Liver (tissue), 9 donors: ENCODE results near the gene HIP1. TPM values are rescaled to one million over a fixed set of nuclear protein-coding genes. Genes with fewer than 3 reads are reported as not detected.
A peak's percentile ranks its signal among the peaks of the same experiment; 100 is the strongest.
"Not testable (repeated sequence)": the region's sequence is repeated elsewhere in the genome, so short reads cannot be mapped to it uniquely, and the experiment has no call there.

Experiments
- DNase-seq: peaks from one replicate; pipeline ENCODE4 v3.0.0-alpha.2; 2017; ENCODE audit warnings: low spot score
- H3K27ac ChIP-seq, 2 donors: one replicate each; pipeline ENCODE4 v1.7.0; 2013; ENCODE audit warnings: inconsistent platforms in 2 of 2, low read length in 2 of 2, control low read depth in 1 of 2, low read depth in 1 of 2, mild to moderate bottlenecking in 1 of 2
- H3K27me3 ChIP-seq, 4 donors: one replicate each; pipeline versions ENCODE4 v1.6.1 to v1.7.0; 2013; ENCODE audit warnings: low read length in 3 of 4, inconsistent platforms in 1 of 4, mild to moderate bottlenecking in 1 of 4, moderate library complexity in 1 of 4; ENCODE audit not compliant: control insufficient read depth in 4 of 4, insufficient read depth in 4 of 4
- H3K36me3 ChIP-seq, 4 donors: one replicate each; pipeline versions ENCODE4 v1.6.1 to v1.7.0; 2013; ENCODE audit warnings: low read length in 3 of 4, mild to moderate bottlenecking in 3 of 4, low read depth in 1 of 4, moderate library complexity in 1 of 4; ENCODE audit not compliant: control insufficient read depth in 4 of 4, insufficient read depth in 3 of 4
- H3K4me1 ChIP-seq, 4 donors: one replicate each; pipeline versions ENCODE4 v1.6.1 to v1.7.0; 2013; ENCODE audit warnings: low read length in 3 of 4, mild to moderate bottlenecking in 3 of 4, moderate library complexity in 1 of 4; ENCODE audit not compliant: control insufficient read depth in 4 of 4, insufficient read depth in 4 of 4
- H3K4me3 ChIP-seq, 3 donors: one replicate each; pipeline versions ENCODE4 v1.6.1 to v1.7.0; 2013; ENCODE audit warnings: low read length in 3 of 3, control low read depth in 1 of 3, low read depth in 1 of 3, mild to moderate bottlenecking in 1 of 3
- H3K9ac ChIP-seq, 2 donors: one replicate each; pipeline ENCODE4 v1.7.0; 2013; ENCODE audit warnings: low read length in 2 of 2, mild to moderate bottlenecking in 2 of 2, moderate library complexity in 2 of 2, control low read depth in 1 of 2, low read depth in 1 of 2
- H3K9me3 ChIP-seq, 4 donors: one replicate each; pipeline versions ENCODE4 v1.6.1 to v1.7.0; 2013; ENCODE audit warnings: low read length in 3 of 4; ENCODE audit not compliant: control insufficient read depth in 4 of 4
- EGR1 ChIP-seq, 2 donors: IDR thresholded peaks; 2 replicates each; pipeline ENCODE4 v1.6.1; 2016 to 2018; ENCODE audit warnings: antibody characterized with exemption in 2 of 2, low read depth in 2 of 2
- FOXA2 ChIP-seq: IDR thresholded peaks from 2 replicates; pipeline ENCODE4 v1.6.1; 2016; ENCODE audit warnings: antibody characterized with exemption
- GABPA ChIP-seq, 2 donors: IDR thresholded peaks in 1 of 2; conservative IDR thresholded peaks in 1 of 2; 2 replicates each; pipeline ENCODE4 v1.6.1; 2016; ENCODE audit warnings: antibody characterized with exemption in 2 of 2, mild to moderate bottlenecking in 1 of 2, moderate library complexity in 1 of 2
- HNF4A ChIP-seq, 2 donors: conservative IDR thresholded peaks; 2 replicates each; pipeline ENCODE4 v1.6.1; 2016; ENCODE audit warnings: antibody characterized with exemption in 2 of 2, mild to moderate bottlenecking in 2 of 2
- HNF4G ChIP-seq: IDR thresholded peaks from 2 replicates; pipeline ENCODE4 v1.6.1; 2016; ENCODE audit warnings: antibody characterized with exemption
- JUND ChIP-seq, 2 donors: IDR thresholded peaks; 2 replicates each; pipeline ENCODE4 v1.6.1; 2016; ENCODE audit warnings: antibody characterized with exemption in 2 of 2
- NR2F2 ChIP-seq: IDR thresholded peaks from 2 replicates; pipeline ENCODE4 v1.6.1; 2016; ENCODE audit warnings: antibody characterized with exemption
- RAD21 ChIP-seq, 2 donors: IDR thresholded peaks; 2 replicates each; pipeline ENCODE4 v1.6.1; 2016; ENCODE audit warnings: antibody characterized with exemption in 2 of 2, mild to moderate bottlenecking in 2 of 2
- RXRA ChIP-seq, 2 donors: IDR thresholded peaks; 2 replicates each; pipeline ENCODE4 v1.6.1; 2017 to 2018; ENCODE audit warnings: antibody characterized with exemption in 2 of 2, mild to moderate bottlenecking in 1 of 2
- SP1 ChIP-seq: IDR thresholded peaks from 2 replicates; pipeline ENCODE4 v1.6.1; 2018; ENCODE audit warnings: antibody characterized with exemption, mild to moderate bottlenecking
- TAF1 ChIP-seq: conservative IDR thresholded peaks from 2 replicates; pipeline ENCODE4 v1.6.1; 2016; ENCODE audit warnings: antibody characterized with exemption, mild to moderate bottlenecking
- YY1 ChIP-seq: IDR thresholded peaks from 2 replicates; pipeline ENCODE4 v1.6.1; 2016; ENCODE audit warnings: antibody characterized with exemption, mild to moderate bottlenecking
- WGBS: extraction: QIAGEN DNeasy Blood & Tissue Kit; methylation state at CpG from one replicate; pipeline ENCODE4 v1.1.7; 2013; 5-methylcytosine and 5-hydroxymethylcytosine counted together
- polyA plus RNA-seq, 2 donors: library from polyadenylated mRNA; stranded (reverse) in 1 of 2; unstranded in 1 of 2; fragments of 200-250 nt in 1 of 2; fragments of >200 nt in 1 of 2; fragmentation: Nextera tagmentation in 1 of 2; extraction: Ambion mirVana in 1 of 2; gene quantifications; one replicate each; pipeline versions ENCODE4 v1.2.1 to v1.2.3, GENCODE V29; 2013 to 2015
- total RNA-seq, 2 donors: library from RNA; depleted of rRNA; stranded (reverse); fragments of >200 nt; gene quantifications; one replicate each; pipeline ENCODE4 v1.2.3, GENCODE V29; 2014
- TF ChIP-seq, protein P1 (sequence below): IDR thresholded peaks from 2 replicates; pipeline ENCODE4 v1.6.1; 2016; ENCODE audit warnings: antibody characterized with exemption
- TF ChIP-seq, protein P2 (sequence below): IDR thresholded peaks from 2 replicates; pipeline ENCODE4 v1.6.1; 2016; ENCODE audit warnings: antibody characterized with exemption
- TF ChIP-seq, protein P3 (sequence below): IDR thresholded peaks from 2 replicates; pipeline ENCODE4 v1.6.1; 2016; ENCODE audit warnings: antibody characterized with exemption
- donor health status: healthy.
- donor health status: healthy.
- donor health status: healthy.
- donor health status: healthy.
- donor health status: healthy.

The HIP1 gene
- total and polyA plus RNA-seq, 4 donors = 3.8 to 13.6 (median 7.8) TPM

DNA sequence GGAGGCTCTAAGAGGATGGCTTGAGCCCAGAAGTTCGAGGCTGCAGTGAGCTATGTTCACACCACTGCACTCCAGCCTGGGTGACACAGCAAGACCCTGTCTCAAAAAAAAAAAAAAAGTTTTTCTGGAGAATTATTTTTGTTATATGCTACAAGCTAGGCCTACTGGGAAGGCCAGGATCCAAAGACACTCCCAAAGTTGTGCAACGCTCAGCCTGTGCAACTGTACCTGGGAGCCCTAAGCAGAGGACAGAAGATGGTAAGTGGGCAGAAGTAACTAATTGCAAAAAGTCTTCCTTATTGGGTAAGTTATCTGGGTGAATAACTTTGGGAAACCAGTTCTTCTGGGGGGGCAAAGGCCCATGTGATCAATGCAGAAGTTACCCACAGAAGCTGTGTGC is 17.3 kb downstream of the HIP1 start:
- DNase-seq = no peak
- Histone ChIP-seq H3K36me3 (no peaks in the 10 kb centered on the region), H3K27me3 (no peaks in the 10 kb centered on the region), H3K4me1 (no peaks in the 10 kb centered on the region), H3K27ac (no peak overlapping the region), H3K4me3 (no peak overlapping the region), H3K9ac (no peak overlapping the region), H3K9me3 (no peaks in the 10 kb centered on the region)
- WGBS = 90% methylated on average over 2 of the region's 2 CpGs
- no peak for TF ChIP-seq GABPA (IDR thresholded peaks at IDR 0.05 in 1 of 2, conservative IDR thresholded peaks at IDR 0.05 in 1 of 2)
- TF ChIP-seq, protein P1, sequence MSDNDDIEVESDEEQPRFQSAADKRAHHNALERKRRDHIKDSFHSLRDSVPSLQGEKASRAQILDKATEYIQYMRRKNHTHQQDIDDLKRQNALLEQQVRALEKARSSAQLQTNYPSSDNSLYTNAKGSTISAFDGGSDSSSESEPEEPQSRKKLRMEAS = no peak
- no peak for TF ChIP-seq JUND (IDR thresholded peaks at IDR 0.05)
- no peak for TF ChIP-seq FOXA2
- TF ChIP-seq SP1 = no peak
- no peak for TF ChIP-seq RAD21 (IDR thresholded peaks at IDR 0.05)
- no peak for TF ChIP-seq HNF4G
- no peak for TF ChIP-seq TAF1
- no peak for TF ChIP-seq EGR1 (IDR thresholded peaks at IDR 0.05; ENCODE audit: low read depth in 2 of 2)
- no peak for TF ChIP-seq YY1
- TF ChIP-seq, protein P2, sequence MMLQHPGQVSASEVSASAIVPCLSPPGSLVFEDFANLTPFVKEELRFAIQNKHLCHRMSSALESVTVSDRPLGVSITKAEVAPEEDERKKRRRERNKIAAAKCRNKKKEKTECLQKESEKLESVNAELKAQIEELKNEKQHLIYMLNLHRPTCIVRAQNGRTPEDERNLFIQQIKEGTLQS = no peak
- no peak for TF ChIP-seq NR2F2

DNA sequence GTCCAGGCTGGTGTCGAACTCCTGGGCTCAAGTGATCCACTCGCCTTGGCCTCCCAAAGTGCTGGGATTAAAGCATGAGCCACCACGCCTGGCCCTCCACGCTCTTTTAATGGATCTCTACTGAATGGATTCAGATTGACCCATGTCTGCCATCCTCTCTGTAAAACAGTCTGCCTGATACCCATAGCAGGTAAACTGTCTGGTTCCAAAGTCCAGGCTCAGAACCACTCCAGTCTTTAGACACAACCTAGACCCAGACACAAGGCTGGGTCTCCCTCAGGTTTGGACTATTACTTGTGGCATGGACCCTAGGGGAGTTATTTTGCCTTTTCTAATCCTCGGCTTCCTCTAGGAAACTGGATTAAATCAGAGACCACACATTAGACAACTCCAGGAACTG is 19.1 kb downstream of the HIP1 start:
- no peak for TF ChIP-seq NR2F2
- no peak for TF ChIP-seq RAD21 (IDR thresholded peaks at IDR 0.05)
- no peak for TF ChIP-seq GABPA (IDR thresholded peaks at IDR 0.05 in 1 of 2, conservative IDR thresholded peaks at IDR 0.05 in 1 of 2)
- TF ChIP-seq SP1 = no peak
- TF ChIP-seq RXRA (IDR thresholded peaks at IDR 0.05) = no peak
- no peak for TF ChIP-seq YY1
- peak; percentile 8 to 28 for TF ChIP-seq HNF4A (conservative IDR thresholded peaks at IDR 0.05)
- TF ChIP-seq, protein P1 = no peak
- WGBS = 96% methylated on average over 5 of the region's 5 CpGs
- H3K9me3 ChIP-seq = no peaks in the 10 kb centered on the region
- H3K36me3 ChIP-seq = no peaks in the 10 kb centered on the region
- no peak overlapping the region for H3K9ac ChIP-seq
- no peaks in the 10 kb centered on the region for H3K4me1 ChIP-seq
- no peak overlapping the region for H3K27ac ChIP-seq
- no peak for DNase-seq
- H3K27me3 ChIP-seq = no peaks in the 10 kb centered on the region
- no peak overlapping the region for H3K4me3 ChIP-seq

DNA sequence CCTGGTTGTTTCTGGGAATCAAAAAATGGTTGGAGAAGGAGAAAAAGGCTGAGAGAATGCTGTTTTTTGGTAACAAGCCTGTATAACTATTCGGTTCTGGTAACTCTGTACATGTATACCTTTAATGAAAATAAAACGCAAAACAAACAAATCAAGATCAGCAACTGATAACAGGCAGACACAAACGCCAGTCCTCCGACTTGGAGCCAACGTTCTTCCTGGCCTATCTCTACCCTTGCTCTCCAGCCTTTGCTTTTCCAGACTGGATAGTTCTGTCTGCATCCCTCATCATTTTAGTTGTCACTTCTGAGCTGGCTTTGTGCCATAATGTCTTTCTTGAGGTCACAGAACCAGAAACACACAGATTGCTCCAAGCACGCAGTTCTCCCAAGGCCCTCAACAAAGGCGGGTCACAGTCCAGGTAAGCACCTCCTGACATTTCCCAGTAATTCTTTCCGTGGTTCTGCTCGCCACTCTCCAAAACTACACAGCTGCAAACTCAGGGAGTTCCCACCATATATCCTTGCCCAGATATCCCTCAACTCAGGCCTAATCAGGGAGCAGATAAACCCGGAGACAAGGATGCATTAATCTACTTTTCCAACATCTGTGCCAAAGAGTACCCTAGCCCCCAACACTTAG is 20.2 kb downstream of the HIP1 start:
- no peak overlapping the region for H3K4me3 ChIP-seq
- no peaks in the 10 kb centered on the region for H3K4me1 ChIP-seq
- 74% methylated on average over 10 of the region's 10 CpGs for WGBS
- H3K9ac ChIP-seq = no peak overlapping the region
- H3K27me3 ChIP-seq = no peaks in the 10 kb centered on the region
- no peak overlapping the region for H3K27ac ChIP-seq
- no peaks in the 10 kb centered on the region for H3K36me3 ChIP-seq
- TF ChIP-seq TAF1 (no peak), YY1 (no peak), RAD21 (IDR thresholded peaks at IDR 0.05) (no peak)
- TF ChIP-seq, protein P2 = no peak
- TF ChIP-seq, protein P3, sequence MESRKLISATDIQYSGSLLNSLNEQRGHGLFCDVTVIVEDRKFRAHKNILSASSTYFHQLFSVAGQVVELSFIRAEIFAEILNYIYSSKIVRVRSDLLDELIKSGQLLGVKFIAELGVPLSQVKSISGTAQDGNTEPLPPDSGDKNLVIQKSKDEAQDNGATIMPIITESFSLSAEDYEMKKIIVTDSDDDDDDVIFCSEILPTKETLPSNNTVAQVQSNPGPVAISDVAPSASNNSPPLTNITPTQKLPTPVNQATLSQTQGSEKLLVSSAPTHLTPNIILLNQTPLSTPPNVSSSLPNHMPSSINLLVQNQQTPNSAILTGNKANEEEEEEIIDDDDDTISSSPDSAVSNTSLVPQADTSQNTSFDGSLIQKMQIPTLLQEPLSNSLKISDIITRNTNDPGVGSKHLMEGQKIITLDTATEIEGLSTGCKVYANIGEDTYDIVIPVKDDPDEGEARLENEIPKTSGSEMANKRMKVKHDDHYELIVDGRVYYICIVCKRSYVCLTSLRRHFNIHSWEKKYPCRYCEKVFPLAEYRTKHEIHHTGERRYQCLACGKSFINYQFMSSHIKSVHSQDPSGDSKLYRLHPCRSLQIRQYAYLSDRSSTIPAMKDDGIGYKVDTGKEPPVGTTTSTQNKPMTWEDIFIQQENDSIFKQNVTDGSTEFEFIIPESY = no peak
- TF ChIP-seq, protein P1 = no peak
- H3K9me3 ChIP-seq = no peaks in the 10 kb centered on the region
- no peak for DNase-seq

DNA sequence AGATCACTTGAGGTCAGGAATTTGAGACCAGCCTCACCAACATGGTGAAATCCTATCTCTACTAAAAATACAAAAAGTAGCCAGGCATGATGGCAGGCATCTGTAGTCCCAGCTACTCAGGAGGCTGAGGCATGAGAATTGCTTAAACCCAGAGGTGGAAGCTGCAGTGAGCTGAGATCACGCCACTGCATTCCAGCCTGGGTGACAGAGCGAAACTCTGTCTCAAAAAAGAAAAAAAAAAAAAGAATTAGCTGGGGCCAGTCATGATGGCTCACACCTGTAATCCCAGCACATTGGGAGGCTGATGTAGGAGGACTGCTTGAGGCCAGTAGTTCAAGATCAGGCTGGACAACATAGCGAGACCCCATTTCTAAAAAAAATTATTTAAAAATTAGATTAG is 21.0 kb downstream of the HIP1 start:
- H3K27ac ChIP-seq, H3K9me3 ChIP-seq, DNase-seq, H3K36me3 ChIP-seq, H3K4me3 ChIP-seq, H3K27me3 ChIP-seq, H3K4me1 ChIP-seq, H3K9ac ChIP-seq: not testable (repeated sequence)
- over 99% methylated on average over 3 of the region's 3 CpGs for WGBS
